B cell (primary cell): ENCODE measurements around the gene B3GLCT.

Source experiments
- EZH2 ChIP-seq: IDR thresholded peaks from 2 replicates; pipeline ENCODE4 v1.6.1; 2012; ENCODE audit warnings: borderline replicate concordance, low read depth, mild to moderate bottlenecking, moderate library complexity, low read length; ENCODE audit not compliant: insufficient read depth, poor library complexity, severe bottlenecking
- TF ChIP-seq, protein P1 (sequence below): fragments of 200-600 bp; IDR thresholded peaks from one replicate; pipeline ENCODE4 v1.8.0; 2022; ENCODE audit warnings: antibody characterized with exemption, mild to moderate bottlenecking

DNA sequence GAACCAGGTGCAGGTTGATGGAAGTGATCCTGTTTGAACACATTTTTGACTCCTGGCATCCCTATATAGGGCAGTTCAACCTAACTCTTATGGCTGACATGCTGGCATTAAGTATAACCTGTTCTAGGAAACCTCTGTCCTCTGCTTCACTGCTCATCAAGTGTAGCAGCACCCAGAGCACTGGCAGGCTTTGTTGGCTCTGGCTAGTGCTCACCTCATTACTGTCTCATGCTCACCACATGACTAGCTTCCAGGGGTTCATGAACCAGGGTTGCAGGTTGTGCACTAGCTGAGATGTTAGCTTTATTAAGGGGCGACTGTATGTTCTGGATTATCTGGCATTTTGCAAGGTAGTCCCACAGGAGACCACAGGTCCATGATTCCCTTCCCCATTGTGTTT lies 63.6 kb downstream of the B3GLCT start:
- TF ChIP-seq, protein P1, sequence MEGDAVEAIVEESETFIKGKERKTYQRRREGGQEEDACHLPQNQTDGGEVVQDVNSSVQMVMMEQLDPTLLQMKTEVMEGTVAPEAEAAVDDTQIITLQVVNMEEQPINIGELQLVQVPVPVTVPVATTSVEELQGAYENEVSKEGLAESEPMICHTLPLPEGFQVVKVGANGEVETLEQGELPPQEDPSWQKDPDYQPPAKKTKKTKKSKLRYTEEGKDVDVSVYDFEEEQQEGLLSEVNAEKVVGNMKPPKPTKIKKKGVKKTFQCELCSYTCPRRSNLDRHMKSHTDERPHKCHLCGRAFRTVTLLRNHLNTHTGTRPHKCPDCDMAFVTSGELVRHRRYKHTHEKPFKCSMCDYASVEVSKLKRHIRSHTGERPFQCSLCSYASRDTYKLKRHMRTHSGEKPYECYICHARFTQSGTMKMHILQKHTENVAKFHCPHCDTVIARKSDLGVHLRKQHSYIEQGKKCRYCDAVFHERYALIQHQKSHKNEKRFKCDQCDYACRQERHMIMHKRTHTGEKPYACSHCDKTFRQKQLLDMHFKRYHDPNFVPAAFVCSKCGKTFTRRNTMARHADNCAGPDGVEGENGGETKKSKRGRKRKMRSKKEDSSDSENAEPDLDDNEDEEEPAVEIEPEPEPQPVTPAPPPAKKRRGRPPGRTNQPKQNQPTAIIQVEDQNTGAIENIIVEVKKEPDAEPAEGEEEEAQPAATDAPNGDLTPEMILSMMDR, result no peak
- TF ChIP-seq EZH2, result no peak
